ENCODE data around the gene ZEB1. TPM values are rescaled to one million over a fixed set of nuclear protein-coding genes. Genes with fewer than 3 reads are reported as not detected.
"Not testable (repeated sequence)": the region's sequence is repeated elsewhere in the genome, so short reads cannot be mapped to it uniquely, and the experiment has no call there.

The ZEB1 gene
- total and polyA plus RNA-seq, 2 of the 8 experiments (the other 6 are each of a cell fraction or from before 2014, with no cell fraction given): 0.08 to 0.15 TPM

DNA sequence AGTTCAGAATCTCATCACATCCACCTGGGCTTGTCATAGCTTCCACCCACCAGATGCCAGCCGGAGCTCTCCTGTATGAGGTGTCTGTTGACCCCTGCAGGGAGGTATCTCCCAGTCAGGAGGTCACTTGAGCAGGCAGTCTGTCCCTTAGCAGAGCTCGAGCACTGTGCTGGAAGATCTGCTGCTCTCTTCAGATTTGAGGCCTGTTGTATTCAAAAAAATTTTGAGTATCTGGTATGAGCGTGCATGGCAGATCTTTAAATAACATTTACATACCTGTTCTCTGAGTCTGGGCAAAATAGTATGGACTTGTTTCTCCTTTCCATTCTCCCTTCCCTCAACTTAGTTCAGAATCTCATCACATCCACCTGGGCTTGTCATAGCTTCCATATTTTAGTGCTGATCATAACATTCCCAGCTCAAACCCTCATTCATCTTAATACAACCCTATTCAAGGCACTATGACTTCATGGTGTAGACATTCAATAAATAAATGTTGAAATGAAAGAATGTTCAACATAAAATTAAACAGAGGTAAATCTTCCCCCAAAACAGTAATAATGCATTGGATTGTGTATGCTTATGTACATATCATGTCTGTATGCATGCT lies 249.3 kb downstream of the ZEB1 start:
- H3K18ac ChIP-seq (ENCODE audit: extremely low read depth, low read length); FAIRE-seq: not testable (repeated sequence)

More for the DNA sequence above, 249.3 kb downstream of the ZEB1 start:
- H4K91ac ChIP-seq (replicated peaks; ENCODE audit: insufficient read length, low read length); H3K79me2 ChIP-seq (ENCODE audit: control insufficient read depth in 1 of 2, insufficient read depth in 2 of 2, low read length in 2 of 2); H3K36me3 ChIP-seq (ENCODE audit: control insufficient read depth in 2 of 4, insufficient read depth in 4 of 4, low read length in 3 of 4); H3K23ac ChIP-seq (ENCODE audit: insufficient read length); H3K23me2 ChIP-seq (ENCODE audit: low read depth, low read length); H4K5ac ChIP-seq (ENCODE audit: insufficient read length, low read depth, low read length); H2BK15ac ChIP-seq (ENCODE audit: low read length); H4K8ac ChIP-seq (ENCODE audit: extremely low read depth, insufficient read depth, low read length); H3K4me2 ChIP-seq (ENCODE audit: insufficient read depth in 1 of 2, low read depth in 2 of 2, low read length in 2 of 2); H2AFZ ChIP-seq (ENCODE audit: low read length); H3K4me1 ChIP-seq (replicated peaks in 1 of 4; ENCODE audit: control insufficient read depth in 3 of 4, insufficient read depth in 4 of 4, low read length in 3 of 4); H4K20me1 ChIP-seq (replicated peaks in 1 of 2; ENCODE audit: control insufficient read depth in 1 of 2, insufficient read depth in 2 of 2, low read length in 2 of 2); H3K14ac ChIP-seq (ENCODE audit: insufficient read length); H3K27me3 ChIP-seq (replicated peaks in 1 of 4; ENCODE audit: control insufficient read depth in 3 of 4, extremely low read depth in 1 of 4, insufficient read depth in 3 of 4, low read length in 3 of 4); H3K9me3 ChIP-seq (ENCODE audit: insufficient read depth in 2 of 2, low read depth in 1 of 2, low read length in 1 of 2); H2BK120ac ChIP-seq (replicated peaks; ENCODE audit: low read depth, low read length); H3K4me3 ChIP-seq (ENCODE audit: extremely low read depth in 1 of 4, insufficient read depth in 2 of 4, low read depth in 3 of 4, low read length in 4 of 4); H2AK5ac ChIP-seq (ENCODE audit: low read depth, low read length); DNase-seq (ENCODE audit: low read depth in 1 of 2, low spot score in 2 of 2); H3K79me1 ChIP-seq (ENCODE audit: low read depth, low read length); H2BK20ac ChIP-seq (ENCODE audit: low read length); H3K4ac ChIP-seq (replicated peaks; ENCODE audit: insufficient read length, low read depth, low read length); H2BK12ac ChIP-seq (ENCODE audit: low read depth, low read length); H2BK5ac ChIP-seq (ENCODE audit: low read depth, low read length); H3K9ac ChIP-seq (replicated peaks in 1 of 4; ENCODE audit: extremely low read depth in 1 of 4, low read depth in 3 of 4, low read length in 3 of 4); H3K27ac ChIP-seq (ENCODE audit: low read depth, low read length); H3K56ac ChIP-seq (replicated peaks; ENCODE audit: insufficient read length, low read depth, low read length); POLR2A ChIA-PET (ENCODE audit: partially characterized antibody): not testable (repeated sequence)
- CTCF ChIA-PET (ENCODE audit: partially characterized antibody): interaction anchor here (0.8 kb wide), 1 partner anchor 817 kb away, joined by 3 read pairs; no protein-coding TSS in a partner anchor
- 93% methylated on average over 3 of the region's 3 CpGs; no CpG with 5 or more reads in 1 of the 2 experiments for WGBS, 2 experiments (ENCODE audit: extremely low coverage in 1 of 2, insufficient coverage in 1 of 2, insufficient read length in 1 of 2, insufficient replicate concordance in 2 of 2, low coverage in 1 of 2, low lambda C conversion rate in 2 of 2, missing lambda C conversion rate in 1 of 2)
